ENCODE data around the gene OSBPL2.
A peak's percentile ranks its signal among the peaks of the same experiment; 100 is the strongest.

Gene OSBPL2

GRCh38 chr20:62302341-62303061 is 64.2 kb downstream of the OSBPL2 start, which contains the start of gene ADRM1:
Gene ADRM1, plus strand, starts transcription at chr20:62302997. Its CDS starts 572 bp downstream, at chr20:62303569.
- peak within 1 kb of the TSS; percentile 80 for H3K4me3 ChIP-seq (ENCODE audit: control insufficient read depth, low read depth, low read length)
- peak; percentile 51 for TF ChIP-seq CTCF (conservative IDR thresholded peaks at IDR 0.05; ENCODE audit: control insufficient read depth, insufficient read depth, low read depth, low read length)
- peak; percentile 93 for DNase-seq (ENCODE audit: low read depth)

- H3K4me3 ChIP-seq (ENCODE audit: control insufficient read depth, low read depth, low read length): peak overlapping the region; percentile 80
- TF ChIP-seq CTCF (conservative IDR thresholded peaks at IDR 0.05; ENCODE audit: control insufficient read depth, insufficient read depth, low read depth, low read length): no peak
- no peak for DNase-seq (ENCODE audit: low read depth)
Observed at GRCh38 chr20:62303062-62303339, 64.7 kb downstream of the OSBPL2 start.

GRCh38 chr20:62303340-62304226 is 65.3 kb downstream of the OSBPL2 start:
- DNase-seq (ENCODE audit: low read depth): peak; percentile 10
- H3K4me3 ChIP-seq (ENCODE audit: control insufficient read depth, low read depth, low read length): peak overlapping the region; percentile 80
- no peak for TF ChIP-seq CTCF (conservative IDR thresholded peaks at IDR 0.05; ENCODE audit: control insufficient read depth, insufficient read depth, low read depth, low read length)

- peak overlapping the region; percentile 80 for H3K4me3 ChIP-seq (ENCODE audit: control insufficient read depth, low read depth, low read length)
- TF ChIP-seq CTCF (conservative IDR thresholded peaks at IDR 0.05; ENCODE audit: control insufficient read depth, insufficient read depth, low read depth, low read length): no peak
- no peak for DNase-seq (ENCODE audit: low read depth)
Observed at GRCh38 chr20:62304331-62305148, 66.2 kb downstream of the OSBPL2 start.

GRCh38 chr20:62305149-62305764 is 66.9 kb downstream of the OSBPL2 start:
- peak overlapping the region; percentile 80 for H3K4me3 ChIP-seq (ENCODE audit: control insufficient read depth, low read depth, low read length)
- no peak for DNase-seq (ENCODE audit: low read depth)
- TF ChIP-seq CTCF (conservative IDR thresholded peaks at IDR 0.05; ENCODE audit: control insufficient read depth, insufficient read depth, low read depth, low read length): no peak
